Osteocyte (in vitro differentiated cells): Measurements from ENCODE around the gene TBC1D10B. TPM values are rescaled to one million over a fixed set of nuclear protein-coding genes. Genes with fewer than 3 reads are reported as not detected.

Source experiments
- DNase-seq: peaks from one replicate; pipeline ENCODE4 v3.0.0; 2021; ENCODE audit warnings: mixed read lengths; ENCODE audit not compliant: unreplicated experiment; ENCODE audit errors: extremely low spot score
- H3K27ac Mint-ChIP-seq: one replicate; pipeline ENCODE4 v1.8.0; 2021; ENCODE audit warnings: mild to moderate bottlenecking, mixed read lengths; ENCODE audit not compliant: unreplicated experiment
- H3K27me3 Mint-ChIP-seq: one replicate; pipeline ENCODE4 v1.8.0; 2021; ENCODE audit warnings: mixed read lengths; ENCODE audit not compliant: unreplicated experiment
- H3K36me3 Mint-ChIP-seq: one replicate; pipeline ENCODE4 v1.8.0; 2021; ENCODE audit warnings: mixed read lengths; ENCODE audit not compliant: unreplicated experiment
- H3K4me1 Mint-ChIP-seq: one replicate; pipeline ENCODE4 v1.8.0; 2021; ENCODE audit warnings: mixed read lengths; ENCODE audit not compliant: unreplicated experiment
- H3K4me3 Mint-ChIP-seq: one replicate; pipeline ENCODE4 v1.8.0; 2021; ENCODE audit warnings: mild to moderate bottlenecking, moderate library complexity, mixed read lengths; ENCODE audit not compliant: unreplicated experiment
- H3K9me3 Mint-ChIP-seq: one replicate; pipeline ENCODE4 v1.8.0; 2021; ENCODE audit warnings: mixed read lengths; ENCODE audit not compliant: unreplicated experiment
- CTCF ChIP-seq: fragments of 200-600 bp; sonication (generic); IDR thresholded peaks from 2 replicates; pipeline ENCODE4 v1.5.0; 2021; ENCODE audit warnings: antibody characterized with exemption, mild to moderate bottlenecking, moderate library complexity
- total RNA-seq: library from RNA; stranded (reverse); gene quantifications from 2 replicates; pipeline ENCODE4 v1.2.1, GENCODE V29; 2021

The TBC1D10B gene
- total RNA-seq, 1 donor from 2014 or later, result 47.0 TPM

DNA sequence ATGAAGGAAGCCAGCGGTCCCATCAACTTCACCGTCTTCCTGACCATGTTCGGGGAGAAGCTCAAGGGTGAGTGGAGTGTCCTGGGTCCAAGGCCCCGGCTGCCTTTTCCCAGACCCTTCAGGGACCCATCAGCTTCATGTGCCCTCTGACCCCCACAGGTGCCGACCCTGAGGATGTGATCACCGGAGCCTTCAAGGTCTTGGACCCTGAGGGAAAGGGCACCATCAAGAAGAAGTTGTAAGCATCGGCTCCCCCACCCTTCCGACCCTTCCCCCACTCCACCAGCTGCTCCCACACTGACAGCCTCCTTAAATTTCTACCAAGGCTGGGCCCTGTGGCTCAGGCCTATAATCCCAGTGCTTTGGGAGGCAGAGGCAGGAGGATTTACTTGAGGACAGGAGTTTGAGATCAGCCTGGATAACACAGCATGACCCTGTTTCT, 6.2 kb upstream of the TBC1D10B start:
- H3K4me1 Mint-ChIP-seq, result peaks cover 33% of the 10 kb centered on the region
- H3K36me3 Mint-ChIP-seq, result no peaks in the 10 kb centered on the region
- DNase-seq, result no peak
- no peak overlapping the region for H3K4me3 Mint-ChIP-seq
- no peak for TF ChIP-seq CTCF
- H3K9me3 Mint-ChIP-seq, result no peaks in the 10 kb centered on the region
- no peaks in the 10 kb centered on the region for H3K27me3 Mint-ChIP-seq
- H3K27ac Mint-ChIP-seq, result no peak overlapping the region

DNA sequence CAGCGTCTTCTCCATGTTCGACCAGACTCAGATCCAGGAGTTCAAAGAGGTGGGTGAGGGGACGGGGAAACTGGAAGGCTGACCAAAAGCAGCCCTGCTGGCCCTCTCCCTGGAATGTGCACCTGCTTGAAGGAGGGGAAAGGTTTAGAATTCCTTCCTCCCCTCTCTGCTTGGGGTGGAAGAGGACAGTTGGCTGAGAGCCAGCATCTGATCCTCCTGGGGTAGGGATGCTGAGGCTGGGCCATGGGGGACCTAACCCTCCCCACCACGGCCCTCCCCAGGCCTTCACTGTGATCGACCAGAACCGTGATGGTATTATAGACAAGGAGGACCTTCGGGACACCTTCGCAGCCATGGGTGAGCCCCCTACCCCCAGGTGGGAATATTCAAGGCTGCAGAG, 5.6 kb upstream of the TBC1D10B start:
- TF ChIP-seq CTCF, result no peak
- no peaks in the 10 kb centered on the region for H3K27me3 Mint-ChIP-seq
- no peak overlapping the region for H3K4me3 Mint-ChIP-seq
- DNase-seq, result no peak
- H3K9me3 Mint-ChIP-seq, result no peaks in the 10 kb centered on the region
- H3K36me3 Mint-ChIP-seq, result no peaks in the 10 kb centered on the region
- H3K4me1 Mint-ChIP-seq, result peaks cover 38% of the 10 kb centered on the region
- no peak overlapping the region for H3K27ac Mint-ChIP-seq

- Mint-ChIP-seq H3K27me3 (no peaks in the 10 kb centered on the region), H3K4me3 (no peak within 1 kb of the TSS), H3K27ac (no peak within 1 kb of the TSS), H3K9me3 (no peaks in the 10 kb centered on the region), H3K4me1 (peaks cover 32% of the 10 kb centered on the region), H3K36me3 (no peaks in the 10 kb centered on the region)
- TF ChIP-seq CTCF, result no peak
- no peak for DNase-seq
Observed at GRCh38 chr16:30374538-30374937, 4.2 kb upstream of the TBC1D10B start, which contains the start of gene MYL11. Gene MYL11 (plus strand): TSS chr16:30374802. CDS start chr16:30374858, 56 bp downstream.

DNA sequence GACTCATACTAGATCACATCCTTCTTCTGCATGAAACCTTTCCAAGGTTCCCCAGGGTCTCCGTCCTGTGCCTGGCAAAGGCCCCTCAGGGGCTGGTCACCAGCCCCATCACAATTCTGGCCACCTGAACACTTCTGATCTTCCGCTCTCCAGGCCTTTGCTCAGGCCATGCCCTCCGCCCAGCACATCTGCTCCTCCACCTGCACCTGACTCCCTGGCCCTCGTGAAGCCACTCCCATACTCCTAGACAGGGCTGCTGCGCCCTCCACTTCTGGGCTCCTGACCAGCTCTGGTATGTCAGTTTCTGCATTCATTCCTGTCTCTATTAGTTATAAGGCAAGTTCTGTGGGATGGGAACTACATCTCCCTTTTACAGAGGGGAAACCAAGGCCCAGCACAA, 2.4 kb upstream of the TBC1D10B start:
- Mint-ChIP-seq H3K4me1 (peaks cover 32% of the 10 kb centered on the region), H3K9me3 (no peaks in the 10 kb centered on the region), H3K27ac (no peak overlapping the region), H3K27me3 (no peaks in the 10 kb centered on the region), H3K4me3 (peak overlapping the region; percentile 33), H3K36me3 (no peaks in the 10 kb centered on the region)
- DNase-seq, result no peak
- no peak for TF ChIP-seq CTCF

DNA sequence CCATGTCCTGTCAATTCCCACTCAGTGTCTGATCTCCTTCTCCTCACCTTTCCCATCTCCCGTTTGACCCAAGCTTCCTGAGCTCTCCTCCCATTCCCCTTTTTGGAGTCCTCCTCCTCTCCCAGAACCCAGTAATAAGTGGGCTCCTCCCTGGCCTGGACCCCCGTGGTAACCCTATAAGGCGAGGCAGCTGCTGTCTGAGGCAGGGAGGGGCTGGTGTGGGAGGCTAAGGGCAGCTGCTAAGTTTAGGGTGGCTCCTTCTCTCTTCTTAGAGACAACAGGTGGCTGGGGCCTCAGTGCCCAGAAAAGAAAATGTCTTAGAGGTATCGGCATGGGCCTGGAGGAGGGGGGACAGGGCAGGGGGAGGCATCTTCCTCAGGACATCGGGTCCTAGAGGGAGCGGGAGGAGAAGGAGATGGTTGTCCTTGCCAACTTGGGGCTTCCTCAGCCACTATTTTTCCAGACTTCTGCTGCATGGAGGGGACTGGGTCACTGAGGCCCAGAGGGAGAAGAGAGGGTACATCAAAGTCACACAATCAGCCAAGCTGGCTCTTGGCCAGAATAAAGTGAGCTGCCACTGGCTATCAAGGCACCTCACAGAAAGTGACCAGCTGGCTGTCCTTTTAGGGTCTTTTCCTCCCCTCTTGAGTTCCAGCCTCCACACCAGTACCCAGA, 1.9 kb upstream of the TBC1D10B start:
- Mint-ChIP-seq H3K4me3 (peak overlapping the region; percentile 23), H3K27ac (peak overlapping the region; percentile 93), H3K36me3 (peaks cover 3% of the 10 kb centered on the region)

More for the DNA sequence above, 1.9 kb upstream of the TBC1D10B start:
- DNase-seq, result no peak
- Mint-ChIP-seq H3K9me3 (no peaks in the 10 kb centered on the region), H3K4me1 (peaks cover 32% of the 10 kb centered on the region), H3K27me3 (no peaks in the 10 kb centered on the region)
- no peak for TF ChIP-seq CTCF
